IPS-18c (cell line): Measurements from ENCODE around the gene CDRT4.

Experiments
- H3K4me3 ChIP-seq: 2 replicates; pipeline ENCODE4 v1.7.0; 2013; ENCODE audit warnings: low read depth, mild to moderate bottlenecking, low read length, moderate library complexity; ENCODE audit not compliant: insufficient read depth
- H3K9me3 ChIP-seq: one replicate; pipeline ENCODE4 v1.6.1; 2013; ENCODE audit warnings: mild to moderate bottlenecking, low read length, moderate library complexity; ENCODE audit not compliant: control insufficient read depth, insufficient read depth

The CDRT4 gene

DNA sequence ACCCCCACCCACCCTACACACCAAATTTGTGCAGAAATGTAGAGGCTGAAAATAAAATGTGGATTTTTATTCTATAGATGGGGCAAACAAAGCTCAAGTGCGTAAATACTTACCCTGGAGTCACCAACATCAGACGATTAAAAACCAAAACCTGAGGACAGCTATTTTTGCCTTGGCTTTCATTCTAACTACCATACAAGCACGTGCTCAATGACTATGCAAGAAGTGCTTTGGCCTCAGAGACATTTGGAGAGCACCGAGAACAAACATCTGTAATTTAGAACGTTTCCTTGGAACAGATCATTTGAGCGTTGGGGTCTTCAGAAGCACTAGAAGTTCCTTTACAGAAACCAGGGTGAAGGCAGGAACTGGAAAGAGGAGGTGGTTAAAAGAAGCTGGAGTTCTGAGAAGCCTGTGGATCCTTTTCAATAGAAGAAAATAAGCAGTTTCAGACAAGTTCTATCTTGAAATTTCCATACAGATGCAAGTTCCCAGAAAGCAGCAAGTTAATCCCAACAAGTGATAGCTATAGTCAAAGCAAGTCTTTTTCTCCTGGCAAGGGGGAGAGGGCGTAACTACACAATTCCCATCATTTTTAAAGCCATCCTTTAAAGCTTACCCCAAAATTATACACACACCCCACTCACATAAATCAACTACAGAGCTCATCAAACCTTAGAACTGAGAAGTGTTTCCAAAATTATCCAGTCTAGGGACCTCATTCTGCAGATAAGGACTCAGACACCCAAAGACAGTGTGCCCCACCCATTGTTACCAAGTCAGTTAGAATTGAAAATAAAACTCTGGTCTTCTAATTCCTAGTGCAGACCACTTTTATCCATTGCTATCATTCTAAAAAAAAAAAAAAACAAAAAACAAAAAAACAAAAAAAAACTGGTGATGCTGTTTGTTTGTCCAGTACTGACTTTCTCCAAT is 29.6 kb upstream of the CDRT4 start:
- Histone ChIP-seq H3K9me3 (no peaks in the 10 kb centered on the region), H3K4me3 (no peak overlapping the region)

DNA sequence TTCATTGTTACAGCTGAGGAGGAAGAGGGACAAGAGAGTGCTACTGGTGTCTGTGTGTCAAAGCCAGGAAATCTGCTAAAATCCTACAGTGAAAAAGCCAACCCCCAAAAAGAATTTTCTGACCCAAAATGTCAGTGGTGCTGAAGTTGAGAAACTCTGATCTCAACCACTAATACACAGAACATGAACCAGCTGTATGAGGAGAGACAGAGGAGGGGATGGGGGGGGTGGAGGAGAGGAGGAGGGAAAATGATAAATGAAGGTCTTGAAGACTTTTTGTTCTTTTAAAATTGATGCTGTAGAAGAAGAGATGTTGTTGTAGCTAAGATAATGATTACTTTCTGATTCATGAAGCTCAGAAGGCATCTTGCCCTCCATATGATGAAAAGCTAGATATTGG is 27.4 kb upstream of the CDRT4 start:
- H3K9me3 ChIP-seq: no peaks in the 10 kb centered on the region
- no peak overlapping the region for H3K4me3 ChIP-seq

DNA sequence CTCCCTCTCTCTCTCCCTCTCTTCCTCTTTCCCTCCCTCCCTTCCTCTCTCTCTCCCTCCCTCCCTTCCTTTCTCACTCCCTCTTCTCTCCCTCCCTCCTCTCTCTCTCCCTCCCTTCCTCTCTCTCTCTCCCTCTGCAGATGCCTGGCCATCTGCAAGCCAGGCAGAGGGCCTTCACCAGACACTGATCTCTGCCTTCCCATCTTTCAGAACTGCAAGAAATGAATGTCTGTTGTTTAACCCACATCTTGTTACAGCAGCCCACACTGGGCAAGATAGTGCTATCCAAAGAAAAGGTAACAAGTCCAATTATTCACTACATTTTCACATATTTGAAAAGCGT is 26.2 kb upstream of the CDRT4 start:
- H3K9me3 ChIP-seq: no peaks in the 10 kb centered on the region

DNA sequence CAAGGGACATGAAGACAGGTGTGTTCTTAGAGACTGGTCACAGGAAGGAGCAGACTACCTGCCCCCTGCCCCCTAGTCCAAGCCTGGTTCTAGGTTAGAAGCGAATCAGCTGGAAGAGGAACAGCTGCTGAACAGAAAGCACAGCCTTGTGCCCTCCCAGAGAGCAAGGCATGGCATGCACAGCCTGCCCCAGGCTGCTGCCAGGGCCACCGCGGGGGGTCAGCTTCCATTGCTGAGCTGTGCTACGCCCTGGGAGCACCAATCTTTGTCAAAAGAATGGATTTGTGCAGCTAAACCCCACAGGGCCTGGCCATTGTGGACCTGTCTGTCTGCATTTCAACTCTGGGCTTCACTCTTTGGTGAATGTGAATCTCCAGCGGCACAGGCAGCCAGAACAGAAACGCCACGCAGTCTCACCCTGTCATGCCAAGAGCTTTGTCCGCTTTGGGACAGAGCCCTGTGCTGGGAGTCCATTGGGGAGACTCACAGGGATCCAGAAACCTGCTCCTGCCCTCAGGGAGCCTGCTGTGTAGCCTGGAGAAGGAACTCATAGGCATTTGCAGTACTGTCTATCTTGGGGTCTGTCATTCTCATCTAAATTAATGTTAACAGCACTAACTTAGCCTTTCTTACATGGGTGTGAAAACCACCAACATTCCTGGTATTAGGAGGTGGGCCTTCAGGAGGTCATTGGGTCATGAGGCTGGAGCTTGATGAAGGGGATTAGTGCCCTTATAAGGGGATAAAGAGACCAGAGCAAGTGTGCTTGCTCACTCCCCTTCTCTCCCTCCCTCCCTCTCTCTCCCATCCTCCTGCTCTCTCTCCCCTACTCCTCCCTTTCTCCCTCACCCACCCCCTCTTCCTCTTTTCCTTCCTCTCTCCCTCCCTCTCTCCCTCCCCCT is 25.6 kb upstream of the CDRT4 start:
- no peaks in the 10 kb centered on the region for H3K9me3 ChIP-seq
- H3K4me3 ChIP-seq: no peak overlapping the region

More for the DNA sequence above, 26.2 kb upstream of the CDRT4 start:
- H3K4me3 ChIP-seq: no peak overlapping the region

DNA sequence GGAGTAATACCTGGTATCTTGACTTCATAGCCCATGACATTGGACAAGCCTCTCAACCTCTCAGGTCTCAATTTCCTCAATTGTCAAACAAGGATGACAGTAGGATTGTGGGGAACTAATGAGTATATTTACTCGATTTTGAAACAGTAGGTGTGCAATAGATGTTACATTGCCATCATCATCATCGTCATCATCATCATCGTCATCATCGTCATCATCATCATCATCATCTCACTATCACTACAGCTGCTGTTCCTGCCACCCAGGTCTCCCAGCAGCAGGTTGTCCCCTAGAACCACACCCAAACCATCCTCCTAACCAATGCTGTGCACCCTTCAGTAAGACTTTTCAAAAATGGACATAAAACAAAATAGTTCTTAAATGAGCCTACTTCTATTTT is 24.8 kb upstream of the CDRT4 start:
- Histone ChIP-seq H3K4me3 (no peak overlapping the region), H3K9me3 (no peaks in the 10 kb centered on the region)

DNA sequence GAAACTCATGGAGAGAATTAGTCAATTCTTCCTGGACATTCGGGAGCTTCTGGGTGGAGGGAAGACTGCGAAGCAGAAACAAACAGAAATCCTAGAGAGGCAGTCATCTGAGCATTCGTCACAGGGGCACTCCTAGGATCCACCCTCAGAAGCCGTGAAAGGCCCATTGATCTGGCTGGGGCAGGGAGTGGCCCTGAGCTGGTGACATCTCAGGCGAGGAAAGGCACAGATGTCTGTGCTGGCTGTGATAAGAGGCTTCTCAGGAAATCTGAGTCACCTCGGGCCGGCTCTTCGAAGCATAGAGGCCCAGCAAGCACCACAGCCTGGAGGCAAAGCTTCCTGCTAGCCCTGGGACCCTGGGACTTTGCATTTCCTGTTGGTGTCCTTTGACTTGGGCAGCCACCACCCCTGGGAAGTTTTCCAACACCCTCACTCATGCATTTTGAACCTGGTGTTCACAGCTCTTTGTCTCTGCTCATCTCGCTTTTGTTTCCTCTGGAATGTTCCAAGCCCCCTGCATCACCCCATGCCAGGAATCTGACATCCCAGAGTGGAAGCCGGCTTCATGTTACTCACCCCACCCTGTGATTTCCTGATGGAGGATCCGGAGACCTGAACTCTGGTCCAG is 23.3 kb upstream of the CDRT4 start:
- no peaks in the 10 kb centered on the region for H3K9me3 ChIP-seq
- no peak overlapping the region for H3K4me3 ChIP-seq

DNA sequence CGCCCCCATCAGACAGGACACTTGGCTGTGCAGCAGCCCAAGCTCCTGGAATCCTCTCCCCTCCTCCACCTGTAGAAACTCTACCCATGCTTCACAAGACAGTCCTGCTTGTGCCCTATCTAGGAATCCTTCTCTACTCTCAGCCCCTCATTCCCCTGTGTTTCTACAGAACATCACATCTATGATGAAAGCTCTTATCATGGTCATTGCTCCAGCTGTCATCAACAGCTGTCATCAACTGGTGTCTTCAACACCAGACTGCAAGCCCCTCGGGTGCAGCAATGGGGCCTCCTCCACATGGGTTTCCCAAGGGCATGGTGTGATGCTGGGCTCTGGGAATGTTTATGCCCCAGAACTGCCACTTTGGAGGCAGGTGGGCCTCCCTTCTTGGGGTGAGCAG is 21.1 kb upstream of the CDRT4 start:
- Histone ChIP-seq H3K4me3 (no peak overlapping the region), H3K9me3 (no peaks in the 10 kb centered on the region)

DNA sequence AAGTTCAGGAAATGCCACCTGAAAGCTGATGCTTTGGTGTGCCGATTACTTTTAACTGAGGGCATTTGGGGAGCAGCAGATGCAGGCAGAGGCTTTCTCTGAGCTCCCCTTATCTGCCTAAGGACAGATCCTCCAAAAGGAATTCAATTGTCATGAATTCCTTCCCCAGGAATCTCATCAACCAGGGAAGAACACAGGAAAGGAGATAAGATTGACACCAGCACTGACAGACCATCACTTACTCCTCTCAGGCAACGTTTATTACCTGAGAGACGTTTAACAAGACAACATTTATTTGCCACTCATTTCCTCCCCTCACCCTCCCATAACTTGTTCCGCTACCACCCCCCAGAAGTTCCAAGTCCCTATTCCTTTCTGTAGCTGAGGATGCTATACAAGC is 17.6 kb upstream of the CDRT4 start:
- H3K4me3 ChIP-seq: no peak overlapping the region
- H3K9me3 ChIP-seq: no peaks in the 10 kb centered on the region

DNA sequence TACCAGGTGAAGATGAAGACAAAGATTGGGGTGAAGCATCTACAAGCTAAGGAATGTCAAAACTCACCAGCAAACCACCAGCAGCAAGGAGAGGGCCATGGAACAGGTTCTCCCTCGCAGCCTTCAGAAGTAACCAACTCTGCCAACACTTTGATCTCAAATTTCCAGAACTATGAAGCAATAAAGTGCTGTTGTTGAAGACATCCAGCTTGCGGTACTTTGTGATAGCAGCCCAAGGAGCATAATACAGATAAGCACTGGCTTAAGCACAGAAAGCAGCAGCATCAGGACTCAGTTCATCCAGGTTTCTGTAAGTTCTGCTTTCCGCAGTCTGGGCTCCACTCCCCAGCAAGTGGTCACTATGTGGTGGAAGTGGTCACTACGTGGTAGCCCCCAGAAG is 16.0 kb upstream of the CDRT4 start:
- Histone ChIP-seq H3K4me3 (no peak overlapping the region), H3K9me3 (no peaks in the 10 kb centered on the region)

DNA sequence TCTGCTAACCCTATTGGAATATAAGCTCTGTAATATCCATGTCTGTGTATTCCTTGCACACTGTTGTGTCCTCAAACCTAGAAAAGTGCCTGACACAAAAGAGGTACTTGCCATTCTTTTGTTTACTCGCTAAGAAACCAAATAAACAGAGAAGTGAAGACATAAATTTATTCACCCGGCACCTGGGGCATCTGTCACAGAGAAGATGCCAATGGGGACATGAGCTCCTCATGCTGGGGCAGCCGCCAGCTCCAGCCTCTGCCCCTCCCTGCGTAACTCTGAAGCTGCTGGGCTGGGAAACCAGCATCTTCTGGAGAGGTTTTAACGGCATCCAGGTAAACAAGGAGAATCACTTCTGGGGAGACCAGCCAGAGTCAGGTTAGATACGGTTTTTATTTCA is 15.1 kb upstream of the CDRT4 start:
- H3K9me3 ChIP-seq: no peaks in the 10 kb centered on the region
- no peak overlapping the region for H3K4me3 ChIP-seq

DNA sequence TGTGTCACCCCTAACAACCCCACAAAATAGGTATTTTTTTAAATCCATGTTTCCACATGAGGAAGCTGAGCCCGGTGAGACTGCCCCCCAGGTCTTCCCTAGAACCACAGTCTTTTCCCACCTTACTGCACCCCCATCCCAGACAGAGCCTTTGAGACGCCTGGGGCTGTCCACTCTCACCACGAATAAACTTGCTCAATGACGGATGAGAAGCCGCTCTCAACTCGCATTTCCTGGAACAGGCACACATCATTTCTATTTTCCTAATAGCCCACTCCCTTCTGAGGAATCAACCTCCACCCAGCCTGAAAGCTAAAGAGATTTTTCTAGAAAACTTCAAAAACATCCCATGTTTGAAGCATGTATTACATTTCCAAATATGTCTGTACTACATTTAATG is 14.1 kb upstream of the CDRT4 start:
- Histone ChIP-seq H3K9me3 (no peaks in the 10 kb centered on the region), H3K4me3 (no peak overlapping the region)

DNA sequence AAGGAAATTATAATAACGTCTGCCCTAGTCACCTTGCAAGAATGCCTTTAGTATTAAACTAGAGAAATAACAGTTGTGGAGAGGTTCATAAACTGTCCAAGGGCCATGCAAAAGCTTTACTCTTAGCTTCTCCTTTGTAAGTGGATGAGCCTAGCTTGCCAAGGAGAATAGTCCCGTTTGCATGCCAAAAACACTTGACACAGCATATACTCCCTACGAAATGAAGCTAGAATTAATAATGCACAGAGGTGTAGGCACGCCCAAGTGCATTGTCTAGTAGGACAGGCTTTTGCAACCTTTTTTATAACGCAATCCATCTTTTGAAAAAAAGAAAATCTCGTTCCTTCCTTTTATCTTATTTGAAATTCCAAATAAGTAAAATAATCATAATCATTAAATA is 12.8 kb upstream of the CDRT4 start:
- Histone ChIP-seq H3K4me3 (no peak overlapping the region), H3K9me3 (no peaks in the 10 kb centered on the region)

DNA sequence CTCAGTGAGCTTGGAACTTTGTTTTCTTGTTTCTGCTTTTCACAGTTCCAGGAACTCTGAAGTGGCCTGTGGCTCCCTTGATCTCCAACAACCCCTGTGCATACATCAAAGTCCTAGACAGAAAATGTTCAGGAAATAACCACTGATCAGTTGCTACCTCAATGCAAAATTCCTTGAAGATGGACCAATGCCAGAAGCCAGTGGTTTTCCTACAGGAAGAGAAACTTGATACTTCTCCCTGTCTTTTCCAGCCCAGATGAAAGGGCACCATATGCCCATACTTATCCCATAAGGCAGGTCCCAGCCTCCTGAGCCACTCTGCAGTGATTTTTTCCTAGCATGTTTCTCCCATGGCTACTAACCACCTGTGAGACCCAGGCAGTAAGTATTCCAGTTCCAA is 12.3 kb upstream of the CDRT4 start:
- no peaks in the 10 kb centered on the region for H3K9me3 ChIP-seq
- no peak overlapping the region for H3K4me3 ChIP-seq

DNA sequence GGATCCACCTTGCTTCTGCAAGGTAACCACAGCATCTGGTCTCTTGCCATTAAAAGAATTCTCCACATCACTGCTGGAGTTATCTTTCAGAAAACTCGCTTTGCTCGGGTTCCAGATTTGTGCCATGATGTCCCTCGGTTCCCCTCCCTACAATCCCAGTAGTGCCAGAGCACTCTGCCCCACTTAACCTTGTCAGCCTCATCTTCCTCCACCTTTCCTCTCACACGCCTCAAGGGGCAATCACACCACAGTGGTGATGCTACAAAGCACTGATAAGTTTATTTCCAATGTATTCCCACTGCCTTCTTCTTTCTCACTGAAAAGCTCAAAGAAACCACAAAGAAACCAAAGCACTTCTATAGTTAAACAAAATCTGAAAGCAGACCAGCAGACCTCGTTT is 11.4 kb upstream of the CDRT4 start:
- Histone ChIP-seq H3K4me3 (no peak overlapping the region), H3K9me3 (no peaks in the 10 kb centered on the region)

DNA sequence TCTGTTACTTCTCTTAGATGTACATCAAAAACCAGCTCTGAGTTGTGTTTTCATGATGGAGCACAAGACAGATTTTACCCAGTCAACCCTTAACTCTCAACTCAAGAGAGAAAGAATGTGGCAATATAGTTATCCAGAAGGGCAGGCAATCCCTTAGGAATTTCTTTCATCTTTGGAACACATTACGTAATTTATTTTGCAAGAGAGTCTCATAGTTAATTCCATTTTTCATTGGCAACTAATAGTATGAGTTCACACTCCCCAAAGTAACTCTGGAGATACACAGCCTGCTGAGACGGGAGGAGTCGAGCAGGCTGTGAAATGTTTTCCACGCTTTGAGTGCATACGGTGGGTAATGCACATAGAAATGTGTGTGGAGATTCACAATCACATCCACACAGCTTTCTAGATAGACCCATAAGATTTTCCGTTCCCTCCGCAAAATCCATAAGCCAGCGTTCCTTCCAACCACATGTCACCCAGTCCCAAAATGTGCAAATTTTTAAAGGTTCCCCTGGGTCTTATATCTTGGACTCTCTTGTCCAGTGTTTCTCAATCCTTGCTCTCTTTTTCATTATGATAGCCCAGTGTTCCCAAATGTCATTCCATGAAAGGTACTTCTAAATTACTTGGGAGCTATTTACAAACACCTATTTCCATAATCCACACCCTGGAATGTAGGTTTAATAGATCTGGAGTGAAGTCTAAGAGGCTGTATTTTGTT is 8.4 kb upstream of the CDRT4 start:
- no peaks in the 10 kb centered on the region for H3K9me3 ChIP-seq
- H3K4me3 ChIP-seq: no peak overlapping the region

DNA sequence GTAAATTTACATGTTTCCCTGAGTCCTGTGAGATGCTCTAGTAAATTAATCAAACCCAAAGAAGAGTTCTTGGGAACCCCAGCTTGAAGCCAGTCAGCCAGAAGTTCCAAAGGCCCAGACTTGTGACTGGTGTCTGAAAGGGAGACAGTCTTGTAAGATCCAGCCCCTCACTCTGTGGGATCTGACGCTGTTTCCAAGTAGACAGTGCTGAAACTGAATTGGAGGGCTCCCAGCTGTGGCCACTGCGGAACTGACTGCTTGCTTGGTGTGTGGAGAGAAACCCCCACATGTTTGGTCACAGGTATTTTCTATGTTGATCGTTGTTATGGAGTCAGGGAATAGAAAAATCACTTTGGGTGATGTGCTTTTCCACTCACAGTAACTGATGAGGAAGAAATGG is 5.5 kb upstream of the CDRT4 start:
- H3K9me3 ChIP-seq: no peaks in the 10 kb centered on the region
- no peak overlapping the region for H3K4me3 ChIP-seq

DNA sequence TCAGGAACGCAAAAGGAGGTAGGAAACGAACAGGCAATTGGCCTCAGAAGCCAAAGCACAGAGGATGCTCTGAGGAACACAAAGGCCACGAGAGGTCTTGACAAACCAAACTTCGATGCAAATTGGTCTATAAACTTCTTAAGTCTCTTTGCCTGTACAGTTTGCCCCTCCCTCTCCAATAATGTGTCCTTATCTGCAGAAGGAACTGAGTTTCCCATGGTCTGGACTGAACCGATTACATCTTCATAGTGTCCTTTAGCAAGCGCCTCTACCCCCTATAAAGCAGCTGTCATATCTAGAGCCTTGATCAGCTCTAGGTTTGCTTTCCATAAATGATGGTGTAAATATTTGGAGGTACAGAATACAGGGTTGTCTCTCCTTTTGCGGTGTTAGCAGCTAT is 3.1 kb upstream of the CDRT4 start:
- Histone ChIP-seq H3K4me3 (no peak overlapping the region), H3K9me3 (no peaks in the 10 kb centered on the region)
